Hematopoietic multipotent progenitor cell (in vitro differentiated cells): ENCODE results near the gene NPHP4. TPM values are rescaled to one million over a fixed set of nuclear protein-coding genes. Genes with fewer than 3 reads are reported as not detected.

Experiments
- DNase-seq, 3 donors: peaks; one replicate each; pipeline ENCODE4 v3.0.0-alpha.2; 2011 to 2015; ENCODE audit warnings: low read depth in 2 of 3, low spot score in 2 of 3
- total RNA-seq: library from RNA; depleted of rRNA; stranded (reverse); fragments of >200 nt; gene quantifications from one replicate; pipeline ENCODE4 v1.2.3, GENCODE V29; 2012

Gene NPHP4
- total RNA-seq = 9.7 TPM

GRCh38 chr1:5992026-5992813 is at the start of gene NPHP4:
Gene NPHP4 (minus strand): TSS chr1:5992425. CDS start chr1:5986289, 6,136 bp downstream.
- DNase-seq = peak; percentile 96 to 99 (median 99)

GRCh38 chr1:6041432-6042062 is 49.3 kb upstream of the NPHP4 start:
- DNase-seq = no peak

GRCh38 chr1:6040861-6041415 is 48.7 kb upstream of the NPHP4 start:
- no peak for DNase-seq

GRCh38 chr1:6040444-6040843 is 48.2 kb upstream of the NPHP4 start:
- no peak for DNase-seq

GRCh38 chr1:6039031-6039430 is 46.8 kb upstream of the NPHP4 start:
- no peak for DNase-seq

GRCh38 chr1:6038603-6039002 is 46.4 kb upstream of the NPHP4 start:
- DNase-seq = no peak

- peak in 1 of 3 donors; percentile 36 for DNase-seq
Observed at GRCh38 chr1:6037338-6037762, 45.1 kb upstream of the NPHP4 start.

- no peak for DNase-seq
Observed at GRCh38 chr1:6035719-6036118, 43.5 kb upstream of the NPHP4 start.

- DNase-seq = no peak
Observed at GRCh38 chr1:6035303-6035702, 43.1 kb upstream of the NPHP4 start.

- DNase-seq = no peak
Observed at GRCh38 chr1:6034750-6035096, 42.5 kb upstream of the NPHP4 start.

- DNase-seq = no peak
Observed at GRCh38 chr1:6033986-6034749, 41.9 kb upstream of the NPHP4 start.

- DNase-seq = no peak
Observed at GRCh38 chr1:6033124-6033523, 40.9 kb upstream of the NPHP4 start.

GRCh38 chr1:6030547-6031261 is 38.5 kb upstream of the NPHP4 start:
- no peak for DNase-seq

GRCh38 chr1:6030132-6030531 is 37.9 kb upstream of the NPHP4 start:
- no peak for DNase-seq

GRCh38 chr1:6029351-6029750 is 37.1 kb upstream of the NPHP4 start:
- no peak for DNase-seq

GRCh38 chr1:6028042-6028850 is 36.0 kb upstream of the NPHP4 start:
- peak; percentile 45 to 92 (median 89) for DNase-seq

GRCh38 chr1:6027591-6027990 is 35.4 kb upstream of the NPHP4 start:
- no peak for DNase-seq

- peak; percentile 82 to 97 (median 95) for DNase-seq
Observed at GRCh38 chr1:6026095-6026809, 34.0 kb upstream of the NPHP4 start.
